ENCODE data around the gene ZNF804B. TPM values are rescaled to one million over a fixed set of nuclear protein-coding genes. Genes with fewer than 3 reads are reported as not detected.

Gene ZNF804B
- total RNA-seq (ENCODE audit: low replicate concordance): 0.07 TPM in 1 of 2 replicates, not detected in the other
- long read RNA-seq: 0 reads

GRCh38 chr7:88759230-88760135 lies at the start of gene ZNF804B:
ZNF804B (plus strand) TSS chr7:88759700; CDS start chr7:88759977, 277 bp downstream.
- H3K36me3 Mint-ChIP-seq: no peaks in the 10 kb centered on the region
- H3K4me1 Mint-ChIP-seq (ENCODE audit: unreplicated experiment): no peaks in the 10 kb centered on the region
- peak within 1 kb of the TSS; percentile 80 for H3K4me3 Mint-ChIP-seq
- DNase-seq (ENCODE audit: extremely low spot score, unreplicated experiment): no peak
- TF ChIP-seq CTCF (conservative IDR thresholded peaks at IDR 0.05): no peak
- H3K27ac Mint-ChIP-seq: no peak within 1 kb of the TSS
- peaks cover 85% of the 10 kb centered on the region for H3K27me3 Mint-ChIP-seq
- no peaks in the 10 kb centered on the region for H3K9me3 Mint-ChIP-seq

- no peaks in the 10 kb centered on the region for H3K9me3 Mint-ChIP-seq
- no peak overlapping the region for H3K27ac Mint-ChIP-seq
- no peak overlapping the region for H3K4me3 Mint-ChIP-seq
- no peaks in the 10 kb centered on the region for H3K27me3 Mint-ChIP-seq
- TF ChIP-seq CTCF (conservative IDR thresholded peaks at IDR 0.05): no peak
- H3K36me3 Mint-ChIP-seq: no peaks in the 10 kb centered on the region
- DNase-seq (ENCODE audit: extremely low spot score, unreplicated experiment): no peak
- H3K4me1 Mint-ChIP-seq (ENCODE audit: unreplicated experiment): no peaks in the 10 kb centered on the region
These were observed 23.6 kb upstream of the ZNF804B start for GRCh38 chr7:88735920-88736319.

GRCh38 chr7:88737632-88738031 lies 21.9 kb upstream of the ZNF804B start:
- H3K36me3 Mint-ChIP-seq: no peaks in the 10 kb centered on the region
- no peak for DNase-seq (ENCODE audit: extremely low spot score, unreplicated experiment)
- H3K4me3 Mint-ChIP-seq: no peak overlapping the region
- no peaks in the 10 kb centered on the region for H3K9me3 Mint-ChIP-seq
- TF ChIP-seq CTCF (conservative IDR thresholded peaks at IDR 0.05): no peak
- H3K27me3 Mint-ChIP-seq: peaks cover 3% of the 10 kb centered on the region
- H3K27ac Mint-ChIP-seq: no peak overlapping the region
- no peaks in the 10 kb centered on the region for H3K4me1 Mint-ChIP-seq (ENCODE audit: unreplicated experiment)

- H3K27ac Mint-ChIP-seq: no peak overlapping the region
- peaks cover 8% of the 10 kb centered on the region for H3K27me3 Mint-ChIP-seq
- TF ChIP-seq CTCF (conservative IDR thresholded peaks at IDR 0.05): no peak
- no peaks in the 10 kb centered on the region for H3K4me1 Mint-ChIP-seq (ENCODE audit: unreplicated experiment)
- H3K9me3 Mint-ChIP-seq: no peaks in the 10 kb centered on the region
- DNase-seq (ENCODE audit: extremely low spot score, unreplicated experiment): no peak
- H3K4me3 Mint-ChIP-seq: no peak overlapping the region
- H3K36me3 Mint-ChIP-seq: no peaks in the 10 kb centered on the region
These were observed 13.4 kb upstream of the ZNF804B start for GRCh38 chr7:88746126-88746525.

- no peak for DNase-seq (ENCODE audit: extremely low spot score, unreplicated experiment)
- TF ChIP-seq CTCF (conservative IDR thresholded peaks at IDR 0.05): no peak
These were observed 2.7 kb upstream of the ZNF804B start for GRCh38 chr7:88756802-88757201.

More at GRCh38 chr7:88756802-88757201, 2.7 kb upstream of the ZNF804B start:
- no peaks in the 10 kb centered on the region for H3K9me3 Mint-ChIP-seq
- H3K4me1 Mint-ChIP-seq (ENCODE audit: unreplicated experiment): no peaks in the 10 kb centered on the region
- no peak overlapping the region for H3K27ac Mint-ChIP-seq
- no peaks in the 10 kb centered on the region for H3K36me3 Mint-ChIP-seq
- H3K27me3 Mint-ChIP-seq: peaks cover 89% of the 10 kb centered on the region
- H3K4me3 Mint-ChIP-seq: no peak overlapping the region
